ENCODE measurements around the gene DCAF5. TPM values are rescaled to one million over a fixed set of nuclear protein-coding genes. Genes with fewer than 3 reads are reported as not detected.

Gene DCAF5
- polyA plus RNA-seq, 1 donor (not counting 4 experiments of a cell fraction or from before 2014, with no cell fraction given): 29.5 TPM

- peaks cover 5% of the 10 kb centered on the region for H3K27me3 ChIP-seq (ENCODE audit: control insufficient read depth, extremely low read depth, insufficient read depth, low read length)
- H3K27ac ChIP-seq (ENCODE audit: control insufficient read depth, insufficient read depth, low read length): no peak overlapping the region
- no peaks in the 10 kb centered on the region for H3K9me1 ChIP-seq (ENCODE audit: control insufficient read depth, extremely low read depth, insufficient read depth, low read length)
- peaks cover 9% of the 10 kb centered on the region for H3K4me1 ChIP-seq (ENCODE audit: control insufficient read depth, extremely low read depth, insufficient read depth, low read length)
- DNase-seq (ENCODE audit: low read depth, low spot score) (no peak), FAIRE-seq (no peak)
- no peak overlapping the region for H3K4me3 ChIP-seq (ENCODE audit: control insufficient read depth in 2 of 3, extremely low read depth in 1 of 3, insufficient read depth in 2 of 3, low read depth in 1 of 3, low read length in 3 of 3)
- dilution Hi-C loops (cut with MboI; ENCODE audit: extremely low pct_ligation_motif_present, low sequenced_read_pairs): no loop called here
- H3K4me2 ChIP-seq (ENCODE audit: control insufficient read depth, extremely low read depth, insufficient read depth, low read depth, low read length): no peak overlapping the region
- no peak overlapping the region for H3K9ac ChIP-seq (ENCODE audit: control insufficient read depth, extremely low read depth, insufficient read depth, low read length)
- no peak overlapping the region for H2AFZ ChIP-seq (ENCODE audit: control insufficient read depth, low read length)
- TF ChIP-seq EZH2 (IDR thresholded peaks at IDR 0.05; ENCODE audit: low read length): no peak
- no peak for TF ChIP-seq CTCF (optimal IDR thresholded peaks at IDR 0.05 in 1 of 3, IDR thresholded peaks at IDR 0.05 in 1 of 3, conservative IDR thresholded peaks at IDR 0.05 in 1 of 3; ENCODE audit: extremely low read depth in 1 of 3, insufficient read depth in 2 of 3, low read length in 3 of 3)
- peaks cover 0 to 2% of the 10 kb centered on the region in 2 experiments for H3K36me3 ChIP-seq (ENCODE audit: control insufficient read depth in 2 of 2, extremely low read depth in 1 of 2, insufficient read depth in 2 of 2, low read length in 2 of 2)
- no peaks in the 10 kb centered on the region for H4K20me1 ChIP-seq (ENCODE audit: control insufficient read depth, extremely low read depth, insufficient read depth, low read length)
- H3K9me3 ChIP-seq (ENCODE audit: control insufficient read depth, low read depth, low read length): no peaks in the 10 kb centered on the region
- H3K79me2 ChIP-seq (ENCODE audit: control insufficient read depth, insufficient read depth, low read length): no peaks in the 10 kb centered on the region
Measured at GRCh38 chr14:69046476-69046860, 106.5 kb downstream of the DCAF5 start.

GRCh38 chr14:69045857-69046475 lies 107.0 kb downstream of the DCAF5 start:
- Histone ChIP-seq H3K27ac (ENCODE audit: control insufficient read depth, insufficient read depth, low read length) (no peak overlapping the region), H3K9me1 (ENCODE audit: control insufficient read depth, extremely low read depth, insufficient read depth, low read length) (no peaks in the 10 kb centered on the region)
- no peak for FAIRE-seq

More at GRCh38 chr14:69045857-69046475, 107.0 kb downstream of the DCAF5 start:
- dilution Hi-C loops (cut with MboI; ENCODE audit: extremely low pct_ligation_motif_present, low sequenced_read_pairs): no loop called here
- no peaks in the 10 kb centered on the region for H4K20me1 ChIP-seq (ENCODE audit: control insufficient read depth, extremely low read depth, insufficient read depth, low read length)
- no peak overlapping the region for H3K9ac ChIP-seq (ENCODE audit: control insufficient read depth, extremely low read depth, insufficient read depth, low read length)
- H3K27me3 ChIP-seq (ENCODE audit: control insufficient read depth, extremely low read depth, insufficient read depth, low read length): peaks cover 5% of the 10 kb centered on the region
- H3K9me3 ChIP-seq (ENCODE audit: control insufficient read depth, low read depth, low read length): no peaks in the 10 kb centered on the region
- H2AFZ ChIP-seq (ENCODE audit: control insufficient read depth, low read length): no peak overlapping the region
- DNase-seq (ENCODE audit: low read depth, low spot score): no peak
- H3K4me1 ChIP-seq (ENCODE audit: control insufficient read depth, extremely low read depth, insufficient read depth, low read length): peaks cover 9% of the 10 kb centered on the region
- TF ChIP-seq CTCF (optimal IDR thresholded peaks at IDR 0.05 in 1 of 3, IDR thresholded peaks at IDR 0.05 in 1 of 3, conservative IDR thresholded peaks at IDR 0.05 in 1 of 3; ENCODE audit: extremely low read depth in 1 of 3, insufficient read depth in 2 of 3, low read length in 3 of 3) (no peak), EZH2 (IDR thresholded peaks at IDR 0.05; ENCODE audit: low read length) (no peak)
- H3K79me2 ChIP-seq (ENCODE audit: control insufficient read depth, insufficient read depth, low read length): no peaks in the 10 kb centered on the region
- no peaks in the 10 kb centered on the region for H3K36me3 ChIP-seq (ENCODE audit: control insufficient read depth in 2 of 2, extremely low read depth in 1 of 2, insufficient read depth in 2 of 2, low read length in 2 of 2)
- H3K4me3 ChIP-seq (ENCODE audit: control insufficient read depth in 2 of 3, extremely low read depth in 1 of 3, insufficient read depth in 2 of 3, low read depth in 1 of 3, low read length in 3 of 3): no peak overlapping the region
- no peak overlapping the region for H3K4me2 ChIP-seq (ENCODE audit: control insufficient read depth, extremely low read depth, insufficient read depth, low read depth, low read length)
